Activated naive CD8-positive, alpha-beta T cell (primary cell): ENCODE data around the gene SIPA1L3.

Experiments
- H3K27ac Mint-ChIP-seq: one replicate; pipeline ENCODE4 v1.8.0; 2021; ENCODE audit warnings: mixed read lengths
- H3K27me3 Mint-ChIP-seq: one replicate; pipeline ENCODE4 v1.8.0; 2021; ENCODE audit warnings: mixed read lengths
- H3K36me3 Mint-ChIP-seq: one replicate; pipeline ENCODE4 v1.8.0; 2021; ENCODE audit warnings: mixed read lengths
- H3K4me1 Mint-ChIP-seq: one replicate; pipeline ENCODE4 v1.8.0; 2021; ENCODE audit warnings: low read depth, mixed read lengths
- H3K4me3 Mint-ChIP-seq: one replicate; pipeline ENCODE4 v1.8.0; 2021; ENCODE audit warnings: mild to moderate bottlenecking, mixed read lengths
- H3K9me3 Mint-ChIP-seq: one replicate; pipeline ENCODE4 v1.8.0; 2021; ENCODE audit warnings: low read depth, mixed read lengths

The SIPA1L3 gene

DNA sequence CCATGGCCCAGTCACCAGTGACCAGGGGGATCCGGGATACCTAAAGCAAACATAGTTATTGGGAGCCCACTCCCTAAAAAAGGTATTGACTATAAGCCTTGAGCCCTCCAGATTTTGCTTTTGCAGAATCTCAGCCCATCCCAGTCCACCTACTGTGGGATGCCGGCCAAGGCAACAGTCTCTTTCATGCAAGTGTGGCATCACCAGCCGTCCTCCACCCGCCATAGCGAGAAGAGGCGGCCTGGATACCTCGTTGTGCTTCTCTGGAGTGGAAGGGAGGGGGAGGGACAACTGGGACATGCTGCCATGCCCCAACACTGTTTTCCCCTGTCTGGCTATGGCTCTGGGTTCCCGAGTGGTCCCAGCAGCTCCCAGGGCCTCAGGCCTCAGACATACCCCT, 193.6 kb downstream of the SIPA1L3 start:
- H3K4me3 Mint-ChIP-seq, result no peak overlapping the region
- H3K4me1 Mint-ChIP-seq, result peaks cover 2% of the 10 kb centered on the region
- no peaks in the 10 kb centered on the region for H3K27me3 Mint-ChIP-seq
- H3K36me3 Mint-ChIP-seq, result peaks cover 16% of the 10 kb centered on the region
- H3K27ac Mint-ChIP-seq, result no peak overlapping the region
- no peaks in the 10 kb centered on the region for H3K9me3 Mint-ChIP-seq

DNA sequence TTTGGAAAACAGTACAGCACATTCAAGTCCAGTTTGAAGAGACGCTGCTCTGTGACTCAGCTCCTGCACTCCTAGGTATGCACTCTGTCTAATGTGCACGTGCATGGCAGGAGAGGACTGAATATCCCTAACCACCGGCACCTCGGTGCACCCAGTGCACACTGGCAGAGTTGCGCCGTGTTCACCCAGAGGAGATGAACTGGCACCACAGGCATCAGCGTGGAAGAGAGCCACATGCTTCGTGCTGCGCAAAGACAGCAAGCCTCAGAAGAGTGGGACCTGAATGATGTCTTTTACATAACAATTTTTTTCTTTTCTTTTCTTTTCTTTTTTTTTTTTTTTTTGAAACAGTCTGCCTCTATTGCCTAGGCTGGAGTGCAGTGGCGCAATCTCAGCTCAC, 194.7 kb downstream of the SIPA1L3 start:
- Mint-ChIP-seq H3K36me3 (peaks cover 15% of the 10 kb centered on the region), H3K9me3 (no peaks in the 10 kb centered on the region), H3K4me3 (no peak overlapping the region), H3K27ac (no peak overlapping the region), H3K4me1 (no peaks in the 10 kb centered on the region), H3K27me3 (no peaks in the 10 kb centered on the region)

- Mint-ChIP-seq H3K9me3 (no peaks in the 10 kb centered on the region), H3K36me3 (peaks cover 15% of the 10 kb centered on the region), H3K27me3 (no peaks in the 10 kb centered on the region), H3K4me1 (no peaks in the 10 kb centered on the region), H3K27ac (no peak overlapping the region), H3K4me3 (no peak overlapping the region)
These were observed 198.6 kb downstream of the SIPA1L3 start for GRCh38 chr19:38105574-38105973.

DNA sequence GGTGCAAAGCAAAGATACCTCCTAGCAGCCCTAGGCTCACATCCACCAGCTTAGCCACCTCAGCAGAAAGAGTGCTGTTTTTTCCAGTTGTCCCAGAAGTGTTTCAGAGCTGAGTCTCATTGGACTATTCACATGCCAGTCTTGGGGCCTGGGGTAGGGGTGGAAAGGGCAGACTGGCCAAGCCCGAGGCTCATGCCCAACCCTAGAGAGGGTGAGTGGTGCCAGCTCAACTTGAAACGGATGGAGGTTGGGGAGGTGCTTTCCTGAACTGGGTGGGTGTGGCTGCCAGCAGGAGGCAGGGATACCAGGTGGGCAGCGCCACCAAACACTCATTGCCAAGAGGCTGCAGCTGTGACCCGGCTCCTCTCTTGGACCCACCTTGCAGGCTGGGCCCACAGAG, 200.1 kb downstream of the SIPA1L3 start:
- Mint-ChIP-seq H3K27ac (no peak overlapping the region), H3K27me3 (no peaks in the 10 kb centered on the region), H3K36me3 (peaks cover 14% of the 10 kb centered on the region), H3K4me1 (no peaks in the 10 kb centered on the region), H3K9me3 (no peaks in the 10 kb centered on the region), H3K4me3 (no peak overlapping the region)

DNA sequence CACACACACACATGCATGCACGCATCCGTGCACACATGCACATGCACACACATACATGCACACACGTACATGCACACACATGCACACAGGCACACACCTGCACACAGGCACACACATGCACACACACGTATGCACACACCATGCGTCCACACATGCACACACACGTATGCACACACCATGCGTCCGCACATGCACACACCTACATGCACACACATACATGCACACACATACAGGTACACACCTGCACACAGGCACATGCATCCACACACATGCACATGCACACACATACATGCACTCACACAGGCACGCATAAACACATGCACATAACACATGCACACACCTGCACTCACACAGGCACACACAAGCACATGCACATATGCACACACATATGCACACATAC, 204.9 kb downstream of the SIPA1L3 start:
- no peak overlapping the region for H3K27ac Mint-ChIP-seq
- peaks cover 18% of the 10 kb centered on the region for H3K4me1 Mint-ChIP-seq
- no peaks in the 10 kb centered on the region for H3K27me3 Mint-ChIP-seq
- H3K9me3 Mint-ChIP-seq, result no peaks in the 10 kb centered on the region
- peaks cover 16% of the 10 kb centered on the region for H3K36me3 Mint-ChIP-seq
- H3K4me3 Mint-ChIP-seq, result no peak overlapping the region

DNA sequence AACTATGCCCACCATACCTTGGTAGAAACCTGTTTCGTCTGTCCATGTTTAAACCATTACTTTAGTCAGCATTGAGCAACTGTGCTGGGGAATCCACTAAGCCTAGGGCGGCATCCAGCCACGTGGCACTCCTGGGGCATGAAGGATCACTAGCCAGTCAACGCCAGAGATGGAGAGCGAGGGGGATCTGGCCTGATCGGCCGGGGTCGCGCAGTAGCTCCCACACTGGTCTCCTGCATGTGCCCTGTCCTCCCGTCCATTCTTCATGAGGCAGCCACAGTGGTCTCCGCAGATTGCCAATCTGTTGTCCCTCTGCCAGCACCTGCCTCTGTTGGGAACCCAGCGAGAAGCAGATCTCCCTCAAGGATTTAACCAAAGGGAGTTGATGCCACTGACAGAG, 207.6 kb downstream of the SIPA1L3 start:
- Mint-ChIP-seq H3K27me3 (no peaks in the 10 kb centered on the region), H3K27ac (no peak overlapping the region), H3K4me1 (peaks cover 18% of the 10 kb centered on the region), H3K36me3 (peaks cover 20% of the 10 kb centered on the region), H3K4me3 (no peak overlapping the region), H3K9me3 (no peaks in the 10 kb centered on the region)

DNA sequence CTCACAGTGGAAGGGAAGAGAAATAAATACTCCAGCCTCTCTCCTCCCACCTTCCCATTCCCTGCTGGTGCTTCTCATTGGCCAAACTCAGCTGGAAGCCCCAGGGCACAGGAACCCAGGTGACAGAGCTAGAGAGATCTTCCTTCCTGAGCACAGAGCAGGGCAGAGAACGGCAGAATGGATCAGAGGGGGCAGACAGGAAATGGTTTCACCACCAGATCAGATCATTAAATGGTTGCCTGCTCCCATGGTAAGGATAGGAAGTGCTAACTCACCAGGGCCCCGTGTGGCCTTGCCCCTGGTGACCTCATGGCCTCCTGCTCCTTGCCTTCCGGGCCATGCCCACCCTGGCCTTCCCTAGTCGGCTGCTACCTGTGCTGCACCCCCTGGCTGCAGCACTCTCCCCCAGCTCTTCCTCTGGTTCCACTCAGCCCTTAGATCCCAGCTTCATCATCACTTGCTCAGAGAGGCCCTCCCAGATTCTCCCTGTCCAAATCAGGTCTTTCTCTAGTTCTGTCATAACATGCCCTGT, 208.3 kb downstream of the SIPA1L3 start:
- Mint-ChIP-seq H3K4me1 (peaks cover 18% of the 10 kb centered on the region), H3K9me3 (no peaks in the 10 kb centered on the region), H3K36me3 (peaks cover 24% of the 10 kb centered on the region), H3K27ac (peak overlapping the region; percentile 50), H3K27me3 (no peaks in the 10 kb centered on the region), H3K4me3 (no peak overlapping the region)

GRCh38 chr19:38118176-38118575, 211.2 kb downstream of the SIPA1L3 start:
- Mint-ChIP-seq H3K4me3 (no peak overlapping the region), H3K27me3 (no peaks in the 10 kb centered on the region), H3K36me3 (peaks cover 36% of the 10 kb centered on the region), H3K9me3 (no peaks in the 10 kb centered on the region), H3K27ac (no peak overlapping the region), H3K4me1 (peaks cover 18% of the 10 kb centered on the region)

DNA sequence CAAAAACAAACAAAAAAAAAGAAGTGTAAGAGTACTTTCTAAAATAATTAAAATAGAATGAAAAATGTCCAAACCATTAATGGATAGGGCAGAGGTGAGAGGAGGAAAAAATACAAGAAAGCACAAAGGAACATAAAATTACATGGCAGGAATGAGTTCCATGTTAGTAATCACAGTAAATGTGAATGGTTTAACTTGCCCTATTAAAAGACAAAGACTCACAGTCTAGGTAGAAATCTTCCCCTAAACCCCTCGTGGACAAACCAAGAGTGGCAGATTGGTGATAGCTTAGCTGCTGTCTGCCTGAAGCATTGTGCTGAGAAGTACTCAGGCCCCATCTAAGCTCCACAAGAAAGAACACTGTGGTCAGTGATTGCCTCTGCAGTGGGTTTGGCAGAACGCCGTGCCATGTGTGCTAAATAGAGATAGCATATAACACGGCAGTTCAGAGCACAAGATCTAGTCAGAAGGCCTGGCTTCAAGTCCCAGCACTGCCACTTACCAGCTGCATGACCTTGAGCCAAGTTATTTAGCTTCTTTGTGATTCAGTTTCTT, 213.5 kb downstream of the SIPA1L3 start:
- no peaks in the 10 kb centered on the region for H3K9me3 Mint-ChIP-seq
- peaks cover 30% of the 10 kb centered on the region for H3K36me3 Mint-ChIP-seq
- no peak overlapping the region for H3K4me3 Mint-ChIP-seq
- no peaks in the 10 kb centered on the region for H3K27me3 Mint-ChIP-seq
- H3K27ac Mint-ChIP-seq, result no peak overlapping the region
- peaks cover 3% of the 10 kb centered on the region for H3K4me1 Mint-ChIP-seq

GRCh38 chr19:38122402-38123093, 215.5 kb downstream of the SIPA1L3 start:
- no peaks in the 10 kb centered on the region for H3K9me3 Mint-ChIP-seq
- no peaks in the 10 kb centered on the region for H3K4me1 Mint-ChIP-seq
- H3K4me3 Mint-ChIP-seq, result no peak overlapping the region
- H3K27ac Mint-ChIP-seq, result no peak overlapping the region
- peaks cover 29% of the 10 kb centered on the region for H3K36me3 Mint-ChIP-seq
- H3K27me3 Mint-ChIP-seq, result no peaks in the 10 kb centered on the region

DNA sequence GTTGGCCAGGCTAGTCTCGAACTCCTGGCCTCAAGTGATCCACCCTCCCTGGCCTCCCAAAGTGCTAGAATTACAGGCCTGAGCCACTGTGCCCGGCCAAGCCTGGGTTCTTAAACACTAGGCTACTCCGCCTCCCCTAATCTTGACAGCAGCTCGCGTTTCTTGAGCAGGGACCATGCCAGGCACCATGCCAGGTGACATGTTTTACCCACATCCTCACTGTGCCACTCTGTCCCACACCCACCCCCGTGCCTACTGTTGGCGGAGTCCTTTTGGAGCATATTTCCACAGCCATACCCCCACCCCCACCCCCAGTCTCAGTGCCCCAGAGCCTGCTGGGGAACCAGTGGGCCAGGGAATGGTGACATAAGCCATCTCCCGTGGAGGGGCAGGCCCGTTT, 218.2 kb downstream of the SIPA1L3 start:
- no peaks in the 10 kb centered on the region for H3K4me1 Mint-ChIP-seq
- no peak overlapping the region for H3K27ac Mint-ChIP-seq
- no peak overlapping the region for H3K4me3 Mint-ChIP-seq
- H3K36me3 Mint-ChIP-seq, result peaks cover 14% of the 10 kb centered on the region
- H3K9me3 Mint-ChIP-seq, result no peaks in the 10 kb centered on the region
- no peaks in the 10 kb centered on the region for H3K27me3 Mint-ChIP-seq

GRCh38 chr19:38130399-38130798, 223.4 kb downstream of the SIPA1L3 start:
- H3K27ac Mint-ChIP-seq, result no peak overlapping the region
- no peak overlapping the region for H3K4me3 Mint-ChIP-seq

GRCh38 chr19:38132781-38133180, 225.8 kb downstream of the SIPA1L3 start:
- no peaks in the 10 kb centered on the region for H3K4me1 Mint-ChIP-seq
- H3K36me3 Mint-ChIP-seq, result peaks cover 6% of the 10 kb centered on the region
- H3K27me3 Mint-ChIP-seq, result no peaks in the 10 kb centered on the region
- H3K9me3 Mint-ChIP-seq, result no peaks in the 10 kb centered on the region
- no peak overlapping the region for H3K4me3 Mint-ChIP-seq
- H3K27ac Mint-ChIP-seq, result no peak overlapping the region

More at GRCh38 chr19:38130399-38130798, 223.4 kb downstream of the SIPA1L3 start:
- H3K9me3 Mint-ChIP-seq, result no peaks in the 10 kb centered on the region
- peaks cover 7% of the 10 kb centered on the region for H3K36me3 Mint-ChIP-seq
- H3K27me3 Mint-ChIP-seq, result no peaks in the 10 kb centered on the region
- H3K4me1 Mint-ChIP-seq, result no peaks in the 10 kb centered on the region

- Mint-ChIP-seq H3K4me3 (no peak overlapping the region), H3K4me1 (no peaks in the 10 kb centered on the region), H3K27me3 (no peaks in the 10 kb centered on the region), H3K27ac (no peak overlapping the region), H3K36me3 (peaks cover 6% of the 10 kb centered on the region), H3K9me3 (no peaks in the 10 kb centered on the region)
These were observed 226.3 kb downstream of the SIPA1L3 start for GRCh38 chr19:38133319-38133718.

GRCh38 chr19:38134540-38135149, 227.6 kb downstream of the SIPA1L3 start:
- H3K27me3 Mint-ChIP-seq, result no peaks in the 10 kb centered on the region
- H3K9me3 Mint-ChIP-seq, result no peaks in the 10 kb centered on the region
- peaks cover 6% of the 10 kb centered on the region for H3K36me3 Mint-ChIP-seq
- no peak overlapping the region for H3K4me3 Mint-ChIP-seq
- H3K27ac Mint-ChIP-seq, result no peak overlapping the region
- H3K4me1 Mint-ChIP-seq, result no peaks in the 10 kb centered on the region
